ENCODE measurements around the gene HOGA1.

Gene HOGA1

DNA sequence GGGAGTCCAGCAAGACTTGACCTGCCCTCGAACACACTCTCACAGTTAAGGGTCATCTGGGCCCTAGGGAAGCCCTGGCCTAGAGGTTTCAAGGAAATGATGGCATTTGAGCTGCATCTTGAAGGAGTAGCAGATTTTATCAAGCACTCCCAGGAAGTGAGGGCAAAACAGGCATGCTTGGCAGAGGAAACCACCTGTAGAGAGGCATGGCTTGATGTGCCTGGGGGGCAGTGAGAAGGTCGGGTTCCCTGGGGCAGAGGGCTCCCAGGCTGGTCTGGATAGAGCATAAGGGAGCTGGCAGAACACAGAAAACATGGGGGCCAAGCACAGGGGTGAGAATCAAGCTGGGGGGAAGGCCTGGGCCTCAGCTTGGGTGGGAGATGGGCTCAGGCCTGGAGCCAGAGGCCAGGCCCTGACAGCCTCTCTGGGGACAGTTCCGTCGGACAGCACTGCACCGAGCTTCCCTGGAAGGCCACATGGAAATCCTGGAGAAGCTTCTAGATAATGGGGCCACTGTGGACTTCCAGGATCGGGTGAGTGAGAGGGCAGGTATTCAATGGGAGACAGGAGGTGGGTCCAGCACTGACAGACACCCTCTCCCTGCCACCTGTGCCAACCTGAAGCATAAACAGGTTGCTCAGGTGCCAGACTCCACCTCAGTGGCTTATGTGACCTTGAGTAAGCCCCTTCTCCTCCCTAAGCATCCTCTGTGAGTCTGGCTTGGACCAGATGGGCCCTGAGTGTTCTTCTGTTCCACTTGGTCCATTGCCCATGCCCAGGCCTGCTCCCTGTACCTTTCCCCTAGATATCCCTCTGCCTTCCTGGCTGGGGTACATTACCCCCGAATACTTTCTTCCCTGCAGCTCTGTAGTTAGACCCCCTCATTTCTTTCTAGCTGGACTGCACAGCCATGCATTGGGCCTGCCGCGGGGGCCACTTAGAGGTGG is 3.5 kb upstream of the HOGA1 start:
- DNase-seq, result no peak

DNA sequence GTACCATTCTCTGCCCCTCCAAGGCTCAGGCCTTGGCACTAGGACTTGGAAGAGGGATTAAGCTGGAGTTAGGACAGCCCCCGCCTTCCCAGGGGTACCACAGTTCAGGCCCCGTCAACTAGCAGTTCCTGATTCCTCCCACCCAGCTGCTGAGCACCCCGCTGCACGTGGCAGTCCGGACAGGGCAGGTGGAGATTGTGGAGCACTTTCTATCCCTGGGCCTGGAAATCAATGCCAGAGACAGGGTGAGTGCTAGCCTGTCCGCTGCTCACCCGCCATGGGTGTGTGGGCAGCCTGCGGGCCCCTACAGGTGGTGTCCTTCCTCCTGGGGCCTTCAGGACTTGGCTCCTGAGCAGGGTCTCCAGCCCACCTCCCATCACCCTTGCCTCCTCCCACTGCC is 2.0 kb upstream of the HOGA1 start:
- no peak for DNase-seq

DNA sequence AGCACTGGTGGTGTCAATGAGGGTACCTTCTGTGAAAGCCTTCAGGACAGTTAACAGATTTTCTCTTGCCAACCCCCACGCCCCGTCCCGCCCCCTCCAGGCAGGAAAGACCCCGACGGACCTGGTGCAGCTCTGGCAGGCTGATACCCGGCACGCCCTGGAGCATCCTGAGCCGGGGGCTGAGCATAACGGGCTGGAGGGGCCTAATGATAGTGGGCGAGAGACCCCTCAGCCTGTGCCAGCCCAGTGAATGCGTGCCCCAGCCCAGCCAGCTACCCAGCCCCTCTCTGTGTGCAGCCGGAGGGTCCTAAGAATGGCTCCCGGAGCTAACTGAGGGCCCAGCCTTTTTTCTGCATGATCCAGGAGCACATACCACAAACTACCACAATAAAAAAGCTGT is 713 bp upstream of the HOGA1 start:
- DNase-seq, result no peak

DNA sequence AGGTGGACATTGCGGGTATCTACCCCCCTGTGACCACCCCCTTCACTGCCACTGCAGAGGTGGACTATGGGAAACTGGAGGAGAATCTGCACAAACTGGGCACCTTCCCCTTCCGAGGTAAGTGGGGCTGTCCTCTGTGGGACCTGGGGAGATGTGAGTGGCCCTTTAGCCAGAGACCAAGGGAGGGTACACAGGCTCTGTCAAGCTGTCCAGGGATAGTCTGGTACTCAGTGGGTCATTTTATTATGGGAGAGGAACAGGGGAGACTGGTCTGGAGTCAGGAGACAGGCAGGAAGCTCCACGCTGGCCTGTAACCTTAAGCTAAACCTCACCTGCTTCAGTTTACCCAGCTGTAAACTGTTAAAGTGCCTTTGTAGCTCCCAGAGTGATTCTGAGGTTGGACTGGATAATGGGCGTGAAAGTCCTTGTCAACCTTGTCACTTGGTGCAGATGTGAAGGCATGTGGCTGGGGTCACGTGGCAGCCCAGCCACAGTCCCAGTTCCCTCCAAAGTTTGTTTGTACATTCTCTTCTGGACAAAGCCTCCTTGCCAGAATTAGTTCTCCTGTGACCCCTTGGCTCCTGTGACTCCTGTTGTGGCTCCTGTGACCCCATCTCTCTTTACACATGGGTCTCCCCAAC is 729 bp downstream of the HOGA1 start:
- no peak for DNase-seq

DNA sequence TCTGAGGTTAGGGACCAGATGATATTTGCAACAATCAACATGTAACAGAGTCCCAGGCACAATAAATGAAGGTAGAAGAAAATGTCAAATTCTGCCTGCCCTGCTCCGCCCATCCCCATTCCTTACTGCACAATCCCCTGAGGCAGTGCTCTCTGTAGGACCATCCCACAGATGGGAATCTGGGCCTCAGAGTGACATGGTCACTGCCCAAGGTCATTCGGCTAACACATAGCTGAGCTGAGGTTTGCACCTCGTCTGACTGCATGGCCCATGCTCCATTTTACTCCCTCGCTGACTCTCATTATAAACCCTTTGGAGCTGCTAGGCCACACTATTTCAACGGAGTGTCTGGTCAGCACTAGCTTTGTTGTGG is 1.2 kb downstream of the HOGA1 start:
- no peak for DNase-seq

DNA sequence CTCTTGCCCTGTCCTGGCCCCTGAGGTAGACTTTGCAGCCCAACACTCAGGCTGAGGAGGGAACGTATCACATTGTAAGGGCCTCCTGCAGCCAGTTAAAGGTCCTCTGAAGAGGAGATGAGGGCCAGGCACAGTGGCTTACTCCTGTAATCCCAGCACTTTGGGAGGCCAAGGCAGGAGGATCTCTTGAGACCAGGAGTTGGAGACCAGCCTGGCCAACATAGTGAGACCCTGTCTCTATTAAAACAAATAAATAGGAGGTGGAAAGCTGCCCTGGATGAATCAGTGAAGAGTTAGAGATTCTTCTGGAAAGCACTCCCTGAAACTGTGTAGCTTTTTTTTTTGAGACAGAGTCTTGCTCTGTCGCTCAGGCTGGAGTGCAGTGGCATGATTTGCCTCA is 3.0 kb downstream of the HOGA1 start:
- DNase-seq, result no peak

DNA sequence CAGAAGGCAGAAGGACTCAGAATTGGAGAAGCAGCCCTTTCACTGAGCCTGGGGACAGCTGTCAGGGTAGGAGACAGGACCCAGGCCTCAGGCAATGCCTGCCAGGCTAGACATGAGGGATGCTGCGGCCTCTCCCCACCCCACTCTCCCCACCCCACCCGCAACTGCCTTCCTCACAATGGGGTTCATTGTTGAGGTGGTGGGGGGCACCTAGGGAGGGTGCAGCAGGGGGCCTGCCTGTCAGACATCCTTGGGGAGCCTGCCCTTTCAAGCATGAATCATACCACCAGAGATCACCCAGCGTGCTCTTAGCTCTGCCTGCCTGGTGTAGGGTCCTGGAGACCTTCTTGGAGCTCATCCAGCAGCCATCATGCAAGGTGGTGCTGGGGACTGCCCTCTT is 5.3 kb downstream of the HOGA1 start, which contains the start of gene C10orf62:
Gene C10orf62 (plus strand): TSS at position 243 of the 400 bp plus-strand sequence. CDS start 177 bp downstream, outside the sequence.
- DNase-seq, result no peak

DNA sequence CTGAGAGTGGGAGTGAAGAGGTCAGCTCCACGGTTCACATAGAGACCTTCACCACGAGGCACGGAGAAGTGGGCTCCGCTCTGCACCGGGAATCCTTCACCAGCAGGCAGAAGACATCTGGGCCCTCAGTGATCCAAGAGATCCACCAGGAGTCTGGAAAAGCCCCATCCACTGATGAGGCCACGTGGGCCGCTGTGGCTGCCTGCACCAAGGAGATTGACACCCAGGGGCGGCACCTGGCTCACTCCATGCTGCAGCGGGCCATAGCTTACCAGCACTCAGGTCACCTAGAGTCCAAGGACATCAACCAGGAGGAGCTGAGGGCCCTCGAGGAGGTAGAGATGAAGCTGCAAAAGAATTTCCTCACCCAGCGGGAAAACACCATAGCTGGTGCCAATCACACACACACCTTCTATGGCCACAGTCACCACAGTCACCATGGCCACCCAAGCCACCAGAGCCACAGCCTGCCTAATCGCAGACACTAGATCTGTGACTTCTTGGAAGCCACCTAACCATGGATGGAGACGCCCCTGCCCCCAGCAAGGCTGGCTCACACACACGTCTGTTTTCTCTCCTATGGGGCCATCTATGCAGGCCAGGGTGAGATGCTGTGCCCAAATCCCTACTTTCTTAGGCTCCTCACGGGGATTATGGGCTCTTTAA is 6.0 kb downstream of the HOGA1 start:
- no peak for DNase-seq

DNA sequence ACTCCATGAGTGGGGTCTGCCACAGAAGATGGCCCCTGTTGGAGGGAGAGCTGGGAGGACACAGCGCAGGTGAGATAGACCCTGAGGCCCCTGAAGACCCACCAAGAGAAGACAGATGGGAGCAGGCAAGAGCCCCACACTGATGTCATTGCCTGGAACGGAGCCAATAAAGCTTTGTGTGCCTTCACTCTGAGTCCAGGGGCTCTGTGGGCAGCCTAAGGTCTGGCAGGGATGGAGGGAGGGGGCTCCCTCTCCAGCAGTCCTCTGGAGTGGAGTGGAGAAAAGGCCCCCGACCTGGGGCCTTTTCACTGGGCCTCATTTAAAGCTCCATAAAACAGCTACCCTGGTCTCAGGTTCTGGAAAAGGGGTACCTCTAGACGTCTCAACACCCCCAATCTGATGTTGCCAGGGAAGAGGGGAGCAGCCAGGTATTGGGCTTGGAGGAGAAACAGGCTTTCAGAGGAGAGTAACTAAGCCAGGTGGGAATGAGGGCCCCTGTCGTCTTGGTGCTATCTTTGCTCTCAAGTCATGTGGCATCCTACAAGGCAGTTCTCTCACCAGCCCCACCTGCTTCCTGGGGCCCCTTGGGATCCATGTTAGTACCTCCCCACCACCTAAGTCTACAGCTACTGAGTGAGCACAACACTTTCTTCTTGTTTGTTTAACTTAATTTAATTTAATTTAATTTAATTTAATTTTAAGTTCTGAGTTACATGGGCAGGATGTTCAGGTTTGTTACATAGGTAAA is 6.7 kb downstream of the HOGA1 start:
- no peak for DNase-seq

DNA sequence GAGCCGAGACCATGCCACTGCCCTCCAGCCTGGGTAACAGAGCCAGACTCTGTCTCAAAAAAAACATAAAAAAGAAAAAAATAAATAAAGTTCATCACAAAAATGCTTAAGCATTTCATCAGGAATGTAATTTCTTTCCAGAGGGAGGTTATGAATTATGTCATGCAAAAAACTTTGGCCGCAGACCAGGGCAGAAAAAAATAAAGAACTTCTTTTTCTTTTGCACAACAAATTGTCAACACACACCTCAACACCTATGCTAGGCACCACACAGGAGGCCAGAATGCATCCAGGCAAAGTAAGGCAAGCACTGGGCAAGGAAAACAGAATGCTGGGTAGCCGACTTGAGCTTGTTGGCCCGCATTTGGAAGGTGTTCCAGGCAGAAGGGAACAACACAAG is 9.2 kb downstream of the HOGA1 start:
- no peak for DNase-seq

DNA sequence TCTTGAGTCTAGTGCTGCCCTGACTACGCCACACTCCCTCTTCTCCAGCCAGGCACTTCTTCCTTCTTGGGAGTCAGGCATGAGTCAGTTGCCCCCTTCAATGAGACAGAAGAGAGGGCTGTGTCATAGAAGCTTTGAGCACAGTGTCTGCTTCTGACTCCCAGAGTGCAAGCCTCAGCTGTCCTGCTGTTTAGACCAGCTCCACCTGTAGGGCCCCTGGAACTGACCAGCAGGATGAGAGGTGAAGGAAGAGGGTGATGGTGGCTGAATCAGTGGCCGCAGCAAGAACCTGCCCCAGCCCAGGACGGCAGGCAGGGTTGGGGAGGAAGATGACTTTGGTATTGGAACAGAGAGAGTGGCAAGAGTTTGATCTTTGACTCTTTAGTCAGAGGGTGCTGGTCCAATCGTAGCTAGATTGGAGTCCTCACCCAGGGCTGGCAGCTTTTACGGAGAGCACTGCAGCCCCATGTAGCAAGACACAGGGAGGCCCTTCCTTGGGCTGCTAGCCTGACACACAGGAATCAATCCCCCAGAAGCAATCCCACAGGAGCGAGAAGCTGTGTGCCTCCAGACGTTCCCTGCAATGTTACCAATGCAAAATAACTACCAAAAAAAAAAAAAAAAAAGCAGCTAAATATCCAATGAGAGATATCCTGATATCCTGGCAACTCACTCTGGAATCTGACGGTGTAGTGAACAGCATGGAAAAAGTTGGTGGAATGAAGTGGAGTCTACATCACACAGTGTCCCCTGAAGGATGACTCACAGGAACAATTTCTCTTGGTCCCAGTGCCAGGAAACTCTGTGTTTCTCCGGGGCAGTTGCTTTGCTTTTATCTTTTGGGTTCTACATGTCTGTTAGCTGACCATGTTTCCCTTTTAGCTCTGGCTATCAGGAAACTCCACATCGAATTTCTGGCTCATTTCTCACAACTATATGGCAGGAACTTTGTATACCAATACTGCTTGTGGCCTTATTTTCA is 12.2 kb downstream of the HOGA1 start:
- no peak for DNase-seq

DNA sequence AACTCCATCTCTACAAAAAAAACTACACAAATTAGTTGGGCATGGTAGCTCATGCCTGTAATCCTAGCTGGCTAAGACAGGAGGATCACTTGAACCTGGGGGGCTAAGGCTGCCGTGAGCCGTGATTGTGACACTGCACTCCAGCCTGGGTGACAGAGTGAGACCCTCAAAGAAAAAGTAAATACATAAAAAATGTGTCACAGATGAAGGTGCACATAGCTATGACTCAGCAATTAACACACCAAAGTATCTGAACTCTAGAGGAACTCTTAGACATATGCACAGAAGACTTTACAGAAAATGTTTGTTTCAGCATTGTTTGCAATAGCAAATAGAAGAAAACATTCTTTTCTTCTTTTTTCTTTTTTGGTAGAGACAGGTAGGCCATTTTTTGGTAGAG is 13.6 kb downstream of the HOGA1 start:
- no peak for DNase-seq

DNA sequence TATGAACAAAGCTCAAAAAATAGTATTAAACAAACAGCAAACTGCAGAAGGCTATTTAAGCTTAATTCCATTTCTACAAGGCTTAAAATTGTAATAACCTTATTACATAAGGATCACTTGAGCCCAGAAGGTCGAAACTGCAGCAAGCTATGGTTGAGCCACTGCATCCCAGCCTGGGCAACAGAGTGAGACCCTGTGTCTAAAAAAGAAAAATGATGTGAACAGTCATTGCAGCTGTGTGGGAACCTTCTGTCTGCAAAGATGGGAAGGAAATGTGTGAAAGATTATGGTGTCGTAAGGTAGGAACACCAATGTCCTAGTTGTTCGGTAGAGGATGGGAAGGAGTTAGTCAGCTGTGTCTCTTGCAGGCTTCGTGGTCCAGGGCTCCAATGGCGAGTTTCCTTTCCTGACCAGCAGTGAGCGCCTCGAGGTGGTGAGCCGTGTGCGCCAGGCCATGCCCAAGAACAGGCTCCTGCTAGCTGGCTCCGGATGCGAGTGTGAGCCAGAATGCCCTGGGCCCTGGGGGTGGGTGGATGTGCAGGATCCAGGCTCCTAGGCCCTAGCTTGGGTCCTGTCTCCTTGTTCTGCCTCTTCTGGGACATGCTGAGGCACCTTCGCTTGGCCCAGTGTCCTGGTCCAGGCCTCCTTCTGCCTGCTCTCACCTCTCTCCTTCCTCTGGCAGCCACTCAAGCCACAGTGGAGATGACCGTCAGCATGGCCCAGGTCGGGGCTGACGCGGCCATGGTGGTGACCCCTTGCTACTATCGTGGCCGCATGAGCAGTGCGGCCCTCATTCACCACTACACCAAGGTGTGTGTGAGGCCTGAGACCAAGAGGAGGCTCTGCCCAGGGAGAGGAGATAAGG is 14.4 kb downstream of the HOGA1 start:
- no peak for DNase-seq

DNA sequence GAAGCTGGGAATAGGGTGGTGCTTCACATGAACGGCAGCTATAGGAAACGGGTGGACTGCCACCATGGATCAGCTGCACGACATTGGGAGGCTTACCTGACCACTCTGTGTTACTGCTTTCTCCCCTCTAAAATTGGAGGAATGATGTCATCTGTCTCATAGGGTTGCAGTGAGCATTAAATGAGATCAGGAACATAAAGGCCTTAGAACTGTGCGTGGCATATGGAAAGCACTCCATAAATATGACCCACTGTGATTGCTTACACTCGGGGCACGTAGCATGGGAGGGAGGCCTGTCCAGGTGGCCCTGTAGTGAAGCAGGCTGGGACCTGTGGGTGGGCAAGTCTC is 15.1 kb downstream of the HOGA1 start:
- DNase-seq, result no peak

DNA sequence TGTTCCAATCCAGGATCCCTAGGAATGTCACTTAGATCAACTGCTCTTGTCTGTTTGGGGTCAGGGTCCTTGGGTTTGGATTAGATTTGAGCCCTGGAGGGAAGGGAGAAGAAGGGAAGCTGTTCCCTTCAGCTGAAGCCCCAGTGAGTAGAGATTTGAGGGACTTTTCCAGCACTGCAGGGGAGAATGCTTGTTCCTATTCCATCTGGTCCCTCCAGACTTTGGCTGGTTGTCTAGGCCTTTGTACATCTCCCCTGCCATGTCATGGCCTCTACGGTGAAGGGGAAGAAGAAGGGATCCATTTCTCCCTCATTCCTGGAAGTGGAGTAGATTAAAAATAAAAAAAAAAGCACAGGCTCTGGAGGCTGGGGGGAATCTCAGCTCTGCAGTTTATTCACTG is 16.4 kb downstream of the HOGA1 start:
- DNase-seq, result no peak

DNA sequence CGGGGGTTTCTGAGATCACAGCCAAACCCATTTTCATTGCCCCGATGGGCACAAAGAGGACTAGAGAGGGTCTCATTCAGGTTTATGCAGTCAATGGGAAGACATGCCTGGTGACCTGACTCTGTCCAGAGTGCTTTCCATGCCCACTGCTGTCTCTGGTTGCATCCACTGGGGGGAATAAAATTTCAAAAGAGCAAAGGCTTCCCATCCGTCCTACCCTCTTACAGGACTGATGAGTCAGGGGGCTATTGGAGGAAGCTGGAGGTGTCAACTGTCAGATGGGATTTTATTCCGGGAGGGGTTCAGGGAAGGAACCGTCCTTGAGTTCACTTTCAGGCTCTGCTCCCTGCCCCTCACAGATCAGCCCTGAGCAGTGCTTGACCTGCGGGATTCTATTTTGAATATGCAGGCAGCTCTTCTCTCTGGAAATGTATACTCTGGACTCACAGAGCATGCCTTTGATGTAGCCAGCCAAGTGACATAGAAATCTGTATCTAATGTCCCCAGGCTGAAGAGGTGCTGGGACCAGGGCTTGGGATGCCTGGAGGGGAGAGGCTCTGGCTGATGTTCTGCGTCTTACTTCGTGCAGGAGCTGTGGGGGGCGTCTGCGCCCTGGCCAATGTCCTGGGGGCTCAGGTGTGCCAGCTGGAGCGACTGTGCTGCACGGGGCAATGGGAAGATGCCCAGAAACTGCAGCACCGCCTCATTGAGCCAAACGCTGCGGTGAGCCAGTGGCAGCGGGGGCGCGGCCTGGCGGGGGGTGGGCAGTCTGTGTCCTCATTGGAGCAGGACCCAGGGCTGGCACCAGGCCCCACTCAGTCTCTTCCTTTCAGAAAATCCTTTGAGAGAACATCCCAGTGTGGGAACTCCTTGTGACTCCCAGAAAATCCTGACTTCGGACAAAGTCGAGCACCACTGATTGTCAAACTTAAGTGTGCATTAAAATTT is 17.4 kb downstream of the HOGA1 start:
- DNase-seq, result no peak

DNA sequence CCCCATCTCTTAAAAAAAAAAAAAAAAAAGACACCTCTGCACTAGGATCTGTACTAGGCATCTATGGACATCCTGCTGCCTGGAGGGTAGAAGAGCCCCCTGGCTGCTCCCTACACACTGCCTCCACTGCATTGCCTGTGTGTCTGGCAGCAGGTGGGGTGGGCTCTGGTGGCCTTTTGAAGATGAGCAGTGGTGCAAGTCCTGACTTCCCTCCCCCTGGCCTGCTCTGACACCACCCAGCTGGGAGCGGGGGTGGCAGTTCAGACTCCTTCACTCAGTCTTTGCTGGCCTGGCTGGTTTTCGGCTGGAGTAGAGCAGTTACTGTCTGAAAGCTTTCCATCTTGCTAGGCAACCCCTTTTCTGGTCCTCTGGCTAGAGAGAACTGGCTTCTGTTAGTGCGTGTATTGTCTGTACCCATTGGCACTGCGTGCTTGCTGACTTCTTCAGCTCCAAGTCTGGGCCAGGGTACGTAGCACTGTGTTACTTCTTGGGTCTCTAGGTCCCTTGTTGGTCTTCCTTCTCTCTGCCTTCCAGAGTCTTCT is 23.0 kb downstream of the HOGA1 start:
- DNase-seq, result no peak

DNA sequence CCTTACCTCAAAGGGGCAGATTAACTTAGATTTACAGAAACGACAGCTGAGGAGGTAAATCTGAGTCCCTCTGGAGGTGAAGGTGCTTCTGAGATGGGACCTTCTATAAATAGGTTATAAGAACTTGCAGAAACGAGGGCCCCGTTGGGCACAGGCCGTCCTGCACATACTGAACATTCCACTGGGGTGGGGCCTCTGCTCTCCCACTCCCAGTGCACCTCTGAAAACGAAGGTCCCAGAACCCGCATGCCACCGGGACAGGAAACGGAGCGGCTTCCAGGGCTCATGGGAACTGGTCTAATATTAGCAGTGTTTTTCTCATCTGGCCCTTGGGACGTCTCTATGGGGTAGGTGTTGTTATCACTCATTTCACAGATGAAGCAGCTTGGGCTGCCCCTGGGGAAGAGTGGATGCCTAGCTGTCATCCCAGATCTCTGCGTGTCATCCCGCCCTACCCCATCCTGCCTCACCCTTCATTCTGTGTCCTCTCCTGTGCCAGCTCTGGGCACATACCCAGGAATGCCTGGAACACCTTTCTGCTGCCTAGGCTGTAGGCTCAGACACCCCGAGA is 24.9 kb downstream of the HOGA1 start:
- DNase-seq, result no peak

DNA sequence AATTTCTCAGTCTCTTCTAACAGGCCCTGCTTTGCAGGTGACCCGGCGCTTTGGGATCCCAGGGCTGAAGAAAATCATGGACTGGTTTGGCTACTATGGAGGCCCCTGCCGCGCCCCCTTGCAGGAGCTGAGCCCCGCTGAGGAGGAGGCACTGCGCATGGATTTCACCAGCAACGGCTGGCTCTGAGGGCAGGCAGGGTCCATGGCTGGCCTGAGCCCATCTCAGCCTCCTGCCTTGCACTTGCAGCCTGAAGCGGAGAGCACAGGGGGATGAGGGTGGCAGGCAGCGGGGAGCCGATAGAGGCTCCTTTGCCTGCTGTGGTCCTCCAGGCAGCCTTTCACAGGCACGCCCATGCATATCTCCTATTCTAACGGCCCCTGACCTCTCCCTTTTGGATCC is 27.3 kb downstream of the HOGA1 start:
- no peak for DNase-seq

All from NCI-H1417 (cell line).